Astrocyte of the spinal cord (primary cell): Measurements from ENCODE around the gene DLG5.

Source experiments
- DNase-seq: peaks from one replicate; pipeline ENCODE4 v3.0.0; 2011; ENCODE audit warnings: low read depth, low spot score
- H3K4me3 ChIP-seq: 2 replicates; pipeline ENCODE4 v1.5.1; 2011; ENCODE audit warnings: low read depth, mild to moderate bottlenecking, low read length, moderate library complexity
- in situ Hi-C: cut with HindIII; loops from 2 replicates; pipeline ENCODE4 v1.10.0; 2017; ENCODE audit warnings: low sequenced_read_pairs
- TF ChIP-seq, protein P1 (sequence below): IDR thresholded peaks from 2 replicates; pipeline ENCODE4 v1.5.1; 2012; ENCODE audit warnings: low read depth, mild to moderate bottlenecking, low read length, inconsistent platforms

The DLG5 gene

DNA sequence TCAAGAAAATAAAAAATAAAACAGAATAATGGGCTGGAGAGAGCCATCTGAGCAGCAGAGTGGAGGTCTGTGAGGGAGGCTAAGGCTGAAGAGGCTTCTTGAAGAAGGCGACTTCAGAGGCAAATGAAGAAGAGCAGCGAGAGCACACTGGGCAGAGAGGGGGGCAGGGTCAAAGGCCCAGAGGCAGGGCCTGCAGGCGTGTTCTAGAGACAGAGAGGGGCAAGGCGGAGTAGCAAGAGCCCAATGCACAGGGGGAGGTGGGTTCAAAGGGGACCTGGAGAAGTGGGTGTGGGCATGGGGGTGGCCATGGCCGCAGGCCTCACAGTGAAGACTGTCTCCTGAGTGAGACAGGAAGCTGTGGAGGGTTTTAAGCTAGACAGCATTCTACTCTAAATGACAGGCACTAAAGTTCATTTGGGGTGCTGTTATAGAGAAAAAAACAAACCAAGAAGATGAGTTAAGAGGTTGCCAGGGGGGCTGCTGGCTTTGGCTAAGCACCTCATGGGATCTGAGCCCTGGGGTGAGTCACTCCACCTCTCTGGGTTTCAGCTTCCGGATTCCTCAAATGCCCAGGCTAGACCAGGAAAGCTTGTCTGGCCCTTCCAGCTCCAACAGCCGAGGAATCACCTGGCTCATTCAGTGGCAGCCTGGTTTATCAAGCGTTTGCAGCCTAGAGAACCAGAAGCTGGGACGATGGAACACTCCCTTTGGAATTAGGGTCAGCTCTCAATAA lies 81.7 kb downstream of the DLG5 start:
- H3K4me3 ChIP-seq: no peak overlapping the region
- TF ChIP-seq, protein P1, sequence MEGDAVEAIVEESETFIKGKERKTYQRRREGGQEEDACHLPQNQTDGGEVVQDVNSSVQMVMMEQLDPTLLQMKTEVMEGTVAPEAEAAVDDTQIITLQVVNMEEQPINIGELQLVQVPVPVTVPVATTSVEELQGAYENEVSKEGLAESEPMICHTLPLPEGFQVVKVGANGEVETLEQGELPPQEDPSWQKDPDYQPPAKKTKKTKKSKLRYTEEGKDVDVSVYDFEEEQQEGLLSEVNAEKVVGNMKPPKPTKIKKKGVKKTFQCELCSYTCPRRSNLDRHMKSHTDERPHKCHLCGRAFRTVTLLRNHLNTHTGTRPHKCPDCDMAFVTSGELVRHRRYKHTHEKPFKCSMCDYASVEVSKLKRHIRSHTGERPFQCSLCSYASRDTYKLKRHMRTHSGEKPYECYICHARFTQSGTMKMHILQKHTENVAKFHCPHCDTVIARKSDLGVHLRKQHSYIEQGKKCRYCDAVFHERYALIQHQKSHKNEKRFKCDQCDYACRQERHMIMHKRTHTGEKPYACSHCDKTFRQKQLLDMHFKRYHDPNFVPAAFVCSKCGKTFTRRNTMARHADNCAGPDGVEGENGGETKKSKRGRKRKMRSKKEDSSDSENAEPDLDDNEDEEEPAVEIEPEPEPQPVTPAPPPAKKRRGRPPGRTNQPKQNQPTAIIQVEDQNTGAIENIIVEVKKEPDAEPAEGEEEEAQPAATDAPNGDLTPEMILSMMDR: no peak
- DNase-seq: peak; percentile 82
- in situ Hi-C loops: no loop called here

DNA sequence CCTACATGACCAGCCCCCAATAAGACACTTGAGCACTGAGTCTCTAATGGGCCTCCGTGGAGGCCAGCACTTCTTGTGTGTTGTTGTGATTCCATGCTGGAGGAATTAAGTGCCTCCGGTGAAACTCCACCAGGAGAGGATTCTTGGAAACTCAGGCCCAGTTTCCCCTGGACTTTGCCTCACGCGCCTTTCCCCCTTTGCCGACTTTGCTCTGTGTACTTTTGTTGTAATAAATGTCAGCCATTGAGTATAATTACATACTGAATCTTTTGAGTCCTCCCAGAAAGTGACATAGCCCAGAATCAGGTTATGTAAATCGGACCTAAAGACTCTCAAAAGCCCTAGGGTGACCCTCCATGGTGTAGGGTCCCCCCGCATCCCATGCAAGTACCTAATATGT lies 82.4 kb downstream of the DLG5 start:
- in situ Hi-C loops: no loop called here
- TF ChIP-seq, protein P1: no peak
- no peak for DNase-seq
- no peak overlapping the region for H3K4me3 ChIP-seq

DNA sequence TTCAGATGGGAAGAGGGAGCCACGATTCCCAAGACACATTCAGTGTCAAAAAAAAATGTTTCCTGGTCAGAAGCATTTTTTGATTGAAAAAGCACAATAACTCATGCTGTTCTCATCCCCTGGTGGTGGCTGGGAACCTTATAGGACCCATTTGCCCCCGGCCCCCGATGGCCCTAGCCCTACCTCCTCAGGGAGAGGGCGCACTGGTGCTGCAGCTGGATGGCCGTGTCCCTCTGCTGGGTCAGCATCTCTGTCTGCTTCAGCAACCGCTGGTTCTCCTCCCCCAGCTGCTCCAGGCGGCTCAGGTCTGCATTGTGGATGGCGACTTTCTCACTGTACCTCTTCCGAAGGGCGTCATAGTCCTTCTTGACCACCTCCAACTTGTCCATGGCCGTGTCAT lies 83.3 kb downstream of the DLG5 start:
- TF ChIP-seq, protein P1: no peak
- in situ Hi-C loops: no loop called here
- no peak overlapping the region for H3K4me3 ChIP-seq
- DNase-seq: no peak

DNA sequence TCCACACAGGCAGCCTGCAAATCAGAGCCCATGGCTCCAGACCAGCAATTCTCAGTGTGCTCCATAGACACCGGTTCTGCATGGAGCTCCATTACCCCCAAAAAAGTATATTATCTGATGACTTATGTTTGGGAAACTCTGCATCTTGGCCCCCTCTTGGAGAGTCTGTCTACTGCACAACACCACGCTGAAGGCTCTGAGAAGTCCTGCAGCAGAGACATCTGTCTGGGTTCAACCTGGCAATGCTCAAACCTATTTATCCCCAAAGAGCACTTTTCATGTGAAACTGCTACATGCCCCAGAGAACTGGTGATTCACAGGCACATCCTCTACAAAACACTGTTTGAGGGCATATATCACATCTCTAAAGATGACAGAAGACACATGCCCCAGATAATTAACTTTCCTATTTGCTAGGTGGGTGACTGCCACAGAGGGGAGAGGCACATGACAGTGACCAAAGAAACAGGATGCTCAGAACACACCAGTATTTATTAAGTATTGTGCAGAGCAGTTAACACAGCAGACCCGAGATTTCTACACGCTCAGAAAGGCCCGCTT lies 83.8 kb downstream of the DLG5 start:
- TF ChIP-seq, protein P1: no peak
- DNase-seq: no peak
- no peak overlapping the region for H3K4me3 ChIP-seq
- in situ Hi-C loops: no loop called here

DNA sequence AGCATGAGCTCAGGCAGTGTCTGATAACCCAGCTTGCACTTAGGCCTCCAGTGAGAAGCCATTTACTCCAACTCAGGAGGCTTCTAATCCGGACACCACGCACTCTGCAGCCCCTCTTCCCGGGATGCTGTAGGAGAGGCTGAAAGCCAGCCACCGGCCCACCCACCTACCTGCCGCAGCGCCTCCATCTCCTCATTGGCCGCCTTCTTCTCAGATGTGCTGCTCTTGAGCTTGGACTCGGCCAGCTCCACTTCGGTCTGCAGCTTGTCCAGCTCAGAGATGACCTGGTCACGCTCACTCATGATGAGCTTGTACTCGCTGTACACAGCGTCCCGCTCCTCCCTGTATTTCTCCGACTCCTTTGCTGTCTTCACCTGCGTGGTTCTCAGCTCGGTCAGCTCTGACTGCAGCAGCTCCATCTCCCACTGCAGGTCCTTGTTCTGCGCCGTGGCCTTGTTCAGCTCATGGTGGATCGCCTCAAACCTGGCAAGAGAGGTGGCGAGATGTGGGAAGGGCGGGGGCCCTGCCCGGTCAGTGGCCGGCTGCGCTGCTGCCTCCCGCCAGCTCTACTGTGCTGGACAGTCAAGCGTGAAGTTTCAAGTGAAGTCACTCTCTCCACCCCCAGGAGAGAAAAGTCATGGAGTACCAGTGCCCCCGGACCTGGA lies 84.7 kb downstream of the DLG5 start:
- no peak overlapping the region for H3K4me3 ChIP-seq
- TF ChIP-seq, protein P1: no peak
- DNase-seq: no peak
- in situ Hi-C loops: no loop called here

DNA sequence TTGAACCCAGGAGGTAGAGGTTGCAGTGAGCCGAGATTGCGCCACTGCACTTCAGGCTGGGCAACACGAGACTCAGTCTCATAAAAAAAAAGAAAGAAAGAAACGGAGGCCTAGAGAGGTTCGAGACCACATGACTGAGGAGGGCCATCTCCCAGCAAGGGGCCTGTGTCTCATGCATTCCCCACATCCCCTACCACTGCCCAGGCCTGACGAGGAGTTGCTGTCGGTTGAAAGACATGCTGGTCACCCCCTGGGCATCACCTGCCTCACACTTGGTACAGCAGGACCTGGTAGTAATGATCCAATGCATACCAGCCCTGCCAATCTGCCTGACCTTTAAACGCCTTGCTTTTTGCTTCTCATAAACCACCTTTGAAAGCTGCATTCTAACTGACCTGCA lies 85.9 kb downstream of the DLG5 start:
- TF ChIP-seq, protein P1: no peak
- DNase-seq: no peak
- in situ Hi-C loops: no loop called here

More for the DNA sequence above, 85.9 kb downstream of the DLG5 start:
- no peak overlapping the region for H3K4me3 ChIP-seq
